ENCODE data around the gene SEMA3A.
"Not testable (repeated sequence)": the region's sequence is repeated elsewhere in the genome, so short reads cannot be mapped to it uniquely, and the experiment has no call there.

The SEMA3A gene

GRCh38 chr7:84194484-84195271 is at the start of gene SEMA3A:
Gene SEMA3A (minus strand): TSS chr7:84194789. CDS start chr7:84194586, 203 bp downstream.
- DNase-seq (ENCODE audit: low read depth in 1 of 2, low spot score in 1 of 2) = no peak

DNA sequence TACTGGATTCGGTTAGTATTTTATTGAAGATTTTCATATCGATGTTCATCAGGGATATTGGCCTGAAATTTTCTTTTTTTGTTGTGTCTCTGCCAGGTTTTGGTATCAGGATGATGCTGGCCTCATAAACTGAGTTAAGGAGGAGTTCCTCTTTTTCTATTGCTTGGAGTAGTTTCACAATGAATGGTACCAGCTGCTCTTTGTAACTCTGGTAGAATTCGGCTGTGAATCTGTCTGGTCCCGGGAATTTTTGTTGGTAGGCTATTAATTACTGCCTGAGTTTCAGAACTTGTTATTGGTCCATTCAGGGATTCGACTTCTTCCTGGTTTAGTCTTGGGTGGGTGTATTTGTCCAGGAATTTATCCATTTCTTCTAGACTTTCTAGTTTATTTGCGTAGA is 48.4 kb upstream of the SEMA3A start:
- not testable (repeated sequence) for DNase-seq (ENCODE audit: low read depth in 1 of 2, low spot score in 1 of 2)

DNA sequence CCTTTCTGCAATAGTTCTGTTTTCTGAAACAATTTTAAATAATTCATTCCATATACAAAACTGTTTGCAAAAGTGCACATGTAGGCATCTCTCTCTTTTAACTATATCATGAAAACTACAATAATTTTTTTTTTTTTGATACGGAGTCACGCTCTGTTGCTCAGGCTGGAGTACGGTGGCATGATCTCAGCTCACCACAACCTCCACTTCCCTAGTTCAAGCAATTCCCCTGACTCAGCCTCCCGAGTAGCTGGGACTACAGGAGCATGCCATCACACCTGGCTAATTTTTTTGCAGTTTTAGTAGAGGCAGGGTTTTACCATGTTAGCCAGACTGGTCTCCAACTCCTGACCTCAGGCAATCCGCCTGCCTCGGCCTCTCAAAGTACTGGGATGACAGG is 44.0 kb upstream of the SEMA3A start:
- no peak for DNase-seq (ENCODE audit: low read depth in 1 of 2, low spot score in 1 of 2)

- no peak for DNase-seq (ENCODE audit: low read depth in 1 of 2, low spot score in 1 of 2)
Measured at GRCh38 chr7:84237533-84238173, 43.1 kb upstream of the SEMA3A start.

DNA sequence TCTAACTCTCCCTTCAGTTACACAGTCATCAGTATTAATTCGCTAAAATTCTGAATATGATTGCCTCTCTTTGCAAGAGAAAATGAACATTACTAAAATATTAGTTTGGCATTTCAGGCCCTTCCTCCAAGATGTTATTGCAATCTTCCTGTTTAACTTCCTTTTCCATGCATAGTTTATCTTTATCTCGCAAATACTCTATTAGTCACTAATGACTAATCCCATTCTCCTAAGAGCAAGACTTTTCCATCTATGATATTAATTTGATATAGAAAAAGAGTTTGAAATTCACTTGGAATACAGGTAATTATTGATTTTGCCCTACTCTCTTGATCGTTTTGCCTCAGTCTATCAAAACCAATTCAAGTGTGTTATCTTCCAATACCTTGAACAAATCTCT is 41.8 kb upstream of the SEMA3A start:
- DNase-seq (ENCODE audit: low read depth in 1 of 2, low spot score in 1 of 2) = no peak

- no peak for DNase-seq (ENCODE audit: low read depth in 1 of 2, low spot score in 1 of 2)
Measured at GRCh38 chr7:84232646-84233045, 38.1 kb upstream of the SEMA3A start.

DNA sequence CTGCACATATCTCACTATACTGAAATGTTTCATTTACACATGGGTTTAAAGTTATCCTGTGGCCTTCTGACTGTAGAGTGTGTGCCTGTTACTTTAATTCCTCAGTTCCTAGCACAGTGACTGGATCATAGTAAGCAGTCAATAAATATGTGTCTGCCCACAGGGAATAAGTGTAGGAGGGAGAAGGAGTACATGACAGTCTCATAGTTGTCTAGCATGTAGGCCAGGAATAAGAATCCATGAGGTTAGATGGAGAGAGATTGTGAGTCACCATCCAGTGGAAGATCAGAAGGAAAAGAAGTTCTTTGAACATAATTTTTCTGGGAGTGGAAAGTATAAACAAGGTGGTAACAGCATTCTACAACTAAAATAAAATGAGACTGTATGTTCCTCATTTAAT is 36.6 kb upstream of the SEMA3A start:
- no peak for DNase-seq (ENCODE audit: low read depth in 1 of 2, low spot score in 1 of 2)

- no peak for DNase-seq (ENCODE audit: low read depth in 1 of 2, low spot score in 1 of 2)
Measured at GRCh38 chr7:84230491-84230890, 35.9 kb upstream of the SEMA3A start.

GRCh38 chr7:84228526-84228925 is 33.9 kb upstream of the SEMA3A start:
- no peak for DNase-seq (ENCODE audit: low read depth in 1 of 2, low spot score in 1 of 2)

GRCh38 chr7:84226759-84227158 is 32.2 kb upstream of the SEMA3A start:
- DNase-seq (ENCODE audit: low read depth in 1 of 2, low spot score in 1 of 2) = no peak

GRCh38 chr7:84224505-84224904 is 29.9 kb upstream of the SEMA3A start:
- no peak for DNase-seq (ENCODE audit: low read depth in 1 of 2, low spot score in 1 of 2)

DNA sequence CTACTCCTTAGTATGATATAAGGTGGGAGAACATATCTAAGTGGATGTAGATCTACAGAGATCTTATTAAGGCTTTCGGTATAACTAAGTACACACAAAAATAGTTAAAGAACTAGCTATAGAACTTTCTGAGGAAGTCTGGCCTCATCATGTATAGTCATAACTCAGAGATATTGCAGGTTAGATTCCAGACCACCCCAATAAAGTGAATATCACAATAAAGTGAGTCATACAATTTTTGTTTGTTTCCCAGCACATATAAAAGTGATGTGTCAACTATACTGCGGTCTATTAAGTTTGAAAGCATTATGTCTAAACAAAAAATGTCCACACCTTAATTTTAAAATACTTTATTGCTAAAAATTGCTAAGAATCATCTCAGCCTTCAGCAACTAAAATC is 24.7 kb upstream of the SEMA3A start:
- no peak for DNase-seq (ENCODE audit: low read depth in 1 of 2, low spot score in 1 of 2)

- no peak for DNase-seq (ENCODE audit: low read depth in 1 of 2, low spot score in 1 of 2)
Measured at GRCh38 chr7:84218681-84219080, 24.1 kb upstream of the SEMA3A start.

GRCh38 chr7:84216472-84216871 is 21.9 kb upstream of the SEMA3A start:
- no peak for DNase-seq (ENCODE audit: low read depth in 1 of 2, low spot score in 1 of 2)

- not testable (repeated sequence) for DNase-seq (ENCODE audit: low read depth in 1 of 2, low spot score in 1 of 2)
Measured at GRCh38 chr7:84214757-84215156, 20.2 kb upstream of the SEMA3A start.

- no peak for DNase-seq (ENCODE audit: low read depth in 1 of 2, low spot score in 1 of 2)
Measured at GRCh38 chr7:84210301-84210700, 15.7 kb upstream of the SEMA3A start.

- no peak for DNase-seq (ENCODE audit: low read depth in 1 of 2, low spot score in 1 of 2)
Measured at GRCh38 chr7:84209006-84209405, 14.4 kb upstream of the SEMA3A start.

GRCh38 chr7:84207615-84208014 is 13.0 kb upstream of the SEMA3A start:
- no peak for DNase-seq (ENCODE audit: low read depth in 1 of 2, low spot score in 1 of 2)

DNA sequence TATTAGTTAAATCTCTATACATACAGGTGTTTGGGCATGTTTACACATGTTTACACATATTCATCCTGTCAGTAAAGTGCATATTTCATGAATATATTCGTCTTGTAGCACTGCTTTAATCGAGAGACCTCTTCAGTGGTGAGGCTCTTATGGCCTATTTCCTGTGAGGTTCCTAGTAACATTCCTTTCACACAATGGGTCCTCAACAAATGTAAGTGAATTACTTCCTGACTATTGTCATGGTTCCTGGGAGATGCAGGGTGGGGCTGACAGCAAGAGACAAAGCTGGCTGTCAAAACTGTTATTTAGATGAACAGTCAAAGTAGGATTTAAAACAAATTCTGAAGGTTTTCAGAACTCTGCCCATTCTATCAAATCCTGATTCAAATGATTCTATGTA is 12.4 kb upstream of the SEMA3A start:
- no peak for DNase-seq (ENCODE audit: low read depth in 1 of 2, low spot score in 1 of 2)

GRCh38 chr7:84204655-84205054 is 10.1 kb upstream of the SEMA3A start:
- no peak for DNase-seq (ENCODE audit: low read depth in 1 of 2, low spot score in 1 of 2)

DNA sequence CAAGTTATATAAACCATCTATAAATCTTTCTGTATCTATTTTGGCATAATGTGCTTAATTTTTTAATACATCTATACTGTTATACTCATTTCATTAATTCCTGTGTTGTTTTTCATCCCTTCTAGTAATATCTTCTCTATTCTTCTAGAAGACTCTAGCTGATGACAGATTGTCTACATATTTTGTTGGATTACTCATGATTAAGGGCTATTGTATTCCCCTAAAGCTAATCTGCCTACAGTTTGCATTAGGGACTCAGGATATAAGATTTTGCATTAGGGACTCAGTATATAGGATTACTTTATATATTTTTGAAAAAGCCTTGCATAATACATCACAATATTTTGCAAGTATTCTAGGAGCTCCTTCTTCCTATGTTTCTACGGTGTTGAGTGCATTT is 8.3 kb upstream of the SEMA3A start:
- DNase-seq (ENCODE audit: low read depth in 1 of 2, low spot score in 1 of 2) = no peak

DNA sequence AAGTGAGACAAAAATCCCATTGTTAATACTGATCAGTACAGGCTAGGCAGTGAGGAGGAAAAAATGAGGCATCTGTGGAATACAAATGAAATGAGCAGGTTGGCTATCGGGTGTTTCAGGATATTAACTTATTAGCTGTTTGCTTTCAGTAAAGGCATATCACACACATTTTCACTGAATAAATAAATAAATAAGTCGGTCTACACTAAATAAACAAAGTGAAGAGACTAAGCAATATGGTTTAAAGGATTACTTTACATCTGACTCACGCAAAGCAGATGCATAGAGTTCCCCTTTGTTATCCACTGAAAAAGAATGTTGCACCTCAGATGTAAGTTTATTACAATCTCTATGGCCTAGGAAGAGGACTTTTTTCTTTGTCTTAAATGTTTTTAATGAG is 6.3 kb upstream of the SEMA3A start:
- no peak for DNase-seq (ENCODE audit: low read depth in 1 of 2, low spot score in 1 of 2)

GRCh38 chr7:84199216-84199615 is 4.6 kb upstream of the SEMA3A start:
- DNase-seq (ENCODE audit: low read depth in 1 of 2, low spot score in 1 of 2) = no peak
